Ishikawa (cell line): Measurements from ENCODE around the gene CALHM4.

ENCODE experiments used
- CEBPB ChIP-seq: IDR thresholded peaks from 2 replicates; pipeline ENCODE4 v1.6.1; 2012
- CREB1 ChIP-seq: IDR thresholded peaks from 2 replicates; pipeline ENCODE4 v1.6.1; 2012; ENCODE audit warnings: low read depth
- EGR1 ChIP-seq: IDR thresholded peaks from 2 replicates; pipeline ENCODE4 v1.6.1; 2012
- EP300 ChIP-seq: IDR thresholded peaks from 2 replicates; pipeline ENCODE4 v1.6.1; 2012; ENCODE audit warnings: borderline replicate concordance
- FOXM1 ChIP-seq: IDR thresholded peaks from 2 replicates; pipeline ENCODE4 v1.6.1; 2012; ENCODE audit warnings: low read depth, borderline replicate concordance
- MAX ChIP-seq: IDR thresholded peaks from 2 replicates; pipeline ENCODE4 v1.6.1; 2012
- NFIC ChIP-seq: IDR thresholded peaks from 2 replicates; pipeline ENCODE4 v1.6.1; 2012
- RAD21 ChIP-seq: IDR thresholded peaks from 2 replicates; pipeline ENCODE4 v1.6.1; 2012; ENCODE audit warnings: low read depth
- REST ChIP-seq: IDR thresholded peaks from 2 replicates; pipeline ENCODE4 v1.6.1; 2012; ENCODE audit warnings: low read depth, mild to moderate bottlenecking
- TAF1 ChIP-seq: IDR thresholded peaks from 2 replicates; pipeline ENCODE4 v1.6.1; 2012; ENCODE audit warnings: low read depth, mild to moderate bottlenecking
- TCF12 ChIP-seq: IDR thresholded peaks from 2 replicates; pipeline ENCODE4 v1.6.1; 2012; ENCODE audit warnings: low read depth
- TEAD4 ChIP-seq: IDR thresholded peaks from 2 replicates; pipeline ENCODE4 v1.6.1; 2012
- USF1 ChIP-seq: IDR thresholded peaks from 2 replicates; pipeline ENCODE4 v1.6.1; 2012
- YY1 ChIP-seq: IDR thresholded peaks from 2 replicates; pipeline ENCODE4 v1.6.1; 2012; ENCODE audit warnings: low read depth
- ZBTB7A ChIP-seq: IDR thresholded peaks from 2 replicates; pipeline ENCODE4 v1.6.1; 2012; ENCODE audit warnings: low read depth

Gene CALHM4

GRCh38 chr6:116512111-116512559 is 41.4 kb upstream of the CALHM4 start:
- TF ChIP-seq TEAD4 (no peak), REST (no peak), ZBTB7A (no peak), TCF12 (no peak), FOXM1 (no peak), USF1 (no peak), MAX (no peak), RAD21 (no peak), TAF1 (no peak), CREB1 (no peak), EGR1 (no peak), NFIC (no peak), EP300 (no peak), YY1 (no peak), CEBPB (no peak)

DNA sequence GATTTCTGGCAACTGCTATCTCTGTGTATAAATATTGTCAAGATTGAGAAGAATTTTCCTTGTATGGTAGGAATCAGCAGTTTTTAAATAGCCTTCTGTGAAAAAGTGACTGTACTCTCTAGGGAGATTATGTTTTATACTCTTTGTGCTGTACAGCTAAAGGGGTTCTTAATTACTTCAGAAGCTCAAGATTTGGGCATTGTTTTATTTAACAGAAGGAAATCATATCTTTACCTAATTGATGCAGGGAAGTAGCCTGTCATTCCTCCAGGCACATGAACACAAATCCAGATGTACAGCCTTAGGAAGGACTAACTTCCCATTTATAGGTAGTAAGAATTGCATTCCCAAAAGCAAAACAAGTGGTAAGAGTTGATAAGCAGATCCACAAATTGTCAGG is 40.8 kb upstream of the CALHM4 start:
- TF ChIP-seq FOXM1 (no peak), MAX (no peak), TCF12 (no peak), NFIC (no peak), TAF1 (no peak), REST (no peak)

DNA sequence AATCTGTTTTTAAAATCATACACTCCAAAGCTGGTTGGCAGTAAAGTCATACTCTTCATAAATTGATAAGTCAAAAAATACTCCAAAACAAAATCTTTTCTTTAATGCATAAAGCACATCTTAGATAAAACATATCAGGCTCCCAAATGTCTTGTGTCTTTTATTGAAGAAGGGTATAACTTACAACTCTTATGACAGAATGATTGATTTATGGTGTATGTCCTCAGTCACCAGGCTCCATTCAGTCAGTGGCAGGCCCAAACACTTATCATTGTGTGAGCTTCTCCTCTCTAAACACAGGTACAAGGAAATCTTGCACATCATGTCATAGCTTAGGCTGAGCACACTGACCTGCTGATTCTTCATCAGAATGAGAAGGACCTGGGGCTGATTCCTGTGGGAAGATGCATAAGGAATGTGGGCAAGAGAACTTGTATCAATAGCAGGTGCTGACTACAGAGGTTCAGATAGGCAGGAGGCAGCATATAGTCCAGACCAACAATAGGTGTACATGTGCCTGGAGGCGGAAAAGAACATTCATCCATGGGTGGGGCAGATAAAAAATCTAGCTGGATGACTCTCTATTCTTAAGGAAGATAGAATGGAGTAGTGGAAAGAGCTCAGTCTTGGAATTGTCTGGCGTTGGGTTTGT is 40.2 kb upstream of the CALHM4 start:
- TF ChIP-seq YY1 (no peak), CREB1 (no peak), ZBTB7A (no peak), NFIC (no peak), CEBPB (no peak), EGR1 (no peak), TAF1 (no peak), TEAD4 (no peak), USF1 (no peak), TCF12 (no peak), MAX (no peak), FOXM1 (no peak), EP300 (no peak), REST (no peak), RAD21 (no peak)

- no peak for TF ChIP-seq REST
Measured at GRCh38 chr6:116514111-116514510, 39.4 kb upstream of the CALHM4 start.
